Astrocyte of the spinal cord (primary cell): ENCODE results near the gene EIF1AX.

Experiments used
- DNase-seq: peaks from one replicate; pipeline ENCODE4 v3.0.0; 2011; ENCODE audit warnings: low read depth, low spot score
- H3K4me3 ChIP-seq: 2 replicates; pipeline ENCODE4 v1.5.1; 2011; ENCODE audit warnings: low read depth, mild to moderate bottlenecking, low read length, moderate library complexity
- in situ Hi-C: cut with HindIII; loops from 2 replicates; pipeline ENCODE4 v1.10.0; 2017; ENCODE audit warnings: low sequenced_read_pairs
- TF ChIP-seq, protein P1 (sequence below): IDR thresholded peaks from 2 replicates; pipeline ENCODE4 v1.5.1; 2012; ENCODE audit warnings: low read depth, mild to moderate bottlenecking, low read length, inconsistent platforms

The EIF1AX gene

DNA sequence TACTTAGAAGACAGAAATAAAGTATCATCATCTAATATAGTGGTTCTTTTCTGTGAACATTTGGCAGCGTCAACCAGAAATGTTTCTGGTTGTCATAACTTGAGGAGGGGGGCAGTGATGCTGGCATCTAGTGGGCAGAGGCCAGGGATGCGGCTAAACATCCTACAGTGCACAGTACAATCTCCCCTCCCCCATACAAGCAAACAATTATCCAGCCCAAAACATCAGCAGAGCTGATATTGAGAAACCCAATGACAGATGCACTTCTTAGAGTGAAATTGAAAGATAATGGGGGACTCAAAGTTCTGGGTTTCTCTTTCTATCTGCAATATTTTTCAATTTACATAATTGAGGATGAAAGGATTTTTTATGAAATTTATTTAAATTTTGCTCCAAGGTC lies 1.9 kb upstream of the EIF1AX start:
- no peak overlapping the region for H3K4me3 ChIP-seq
- in situ Hi-C loops = no loop called here
- no peak for DNase-seq
- TF ChIP-seq, protein P1, sequence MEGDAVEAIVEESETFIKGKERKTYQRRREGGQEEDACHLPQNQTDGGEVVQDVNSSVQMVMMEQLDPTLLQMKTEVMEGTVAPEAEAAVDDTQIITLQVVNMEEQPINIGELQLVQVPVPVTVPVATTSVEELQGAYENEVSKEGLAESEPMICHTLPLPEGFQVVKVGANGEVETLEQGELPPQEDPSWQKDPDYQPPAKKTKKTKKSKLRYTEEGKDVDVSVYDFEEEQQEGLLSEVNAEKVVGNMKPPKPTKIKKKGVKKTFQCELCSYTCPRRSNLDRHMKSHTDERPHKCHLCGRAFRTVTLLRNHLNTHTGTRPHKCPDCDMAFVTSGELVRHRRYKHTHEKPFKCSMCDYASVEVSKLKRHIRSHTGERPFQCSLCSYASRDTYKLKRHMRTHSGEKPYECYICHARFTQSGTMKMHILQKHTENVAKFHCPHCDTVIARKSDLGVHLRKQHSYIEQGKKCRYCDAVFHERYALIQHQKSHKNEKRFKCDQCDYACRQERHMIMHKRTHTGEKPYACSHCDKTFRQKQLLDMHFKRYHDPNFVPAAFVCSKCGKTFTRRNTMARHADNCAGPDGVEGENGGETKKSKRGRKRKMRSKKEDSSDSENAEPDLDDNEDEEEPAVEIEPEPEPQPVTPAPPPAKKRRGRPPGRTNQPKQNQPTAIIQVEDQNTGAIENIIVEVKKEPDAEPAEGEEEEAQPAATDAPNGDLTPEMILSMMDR = no peak

DNA sequence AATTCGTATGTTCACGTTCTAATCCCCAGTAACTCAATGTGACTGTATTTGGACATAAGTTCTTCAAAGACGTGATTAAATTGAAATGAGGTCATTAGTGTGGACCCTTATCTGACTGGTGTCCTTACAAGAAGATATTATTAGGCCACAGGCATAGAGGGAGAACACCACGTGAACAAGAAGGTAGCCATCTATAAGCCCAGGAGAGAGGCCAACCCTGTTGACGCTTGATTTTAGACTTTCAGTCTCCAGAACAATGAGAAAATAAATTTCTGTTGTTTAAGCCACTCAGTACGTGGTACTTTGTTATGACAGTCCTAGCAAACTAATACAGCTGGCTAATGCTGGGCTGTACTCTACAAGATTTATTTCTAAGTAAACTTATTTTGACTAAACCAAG lies 1.5 kb upstream of the EIF1AX start:
- in situ Hi-C loops = no loop called here
- TF ChIP-seq, protein P1 = no peak
- DNase-seq = no peak
- no peak overlapping the region for H3K4me3 ChIP-seq

DNA sequence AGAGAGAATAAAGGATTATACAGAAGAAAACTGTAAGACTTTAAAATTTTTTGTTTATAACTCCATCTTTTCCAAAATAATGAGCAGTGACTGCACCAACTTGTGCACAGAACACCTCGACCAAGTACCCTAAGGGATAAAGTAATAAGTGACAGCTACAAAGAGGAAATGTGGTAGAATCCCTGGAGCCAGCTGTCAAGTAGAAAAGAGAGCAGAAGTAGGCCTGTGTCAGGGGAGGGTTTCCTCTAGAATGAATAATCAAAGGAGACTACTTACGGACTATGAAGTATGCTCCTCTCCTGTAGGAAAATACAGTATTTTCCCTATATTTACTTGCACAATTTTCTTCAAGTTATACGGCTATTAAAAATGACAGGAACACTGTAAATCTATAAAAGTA lies 1.2 kb downstream of the EIF1AX start:
- no peak for DNase-seq
- H3K4me3 ChIP-seq = peak overlapping the region; percentile 87
- in situ Hi-C loops = no loop called here
- TF ChIP-seq, protein P1 = no peak

DNA sequence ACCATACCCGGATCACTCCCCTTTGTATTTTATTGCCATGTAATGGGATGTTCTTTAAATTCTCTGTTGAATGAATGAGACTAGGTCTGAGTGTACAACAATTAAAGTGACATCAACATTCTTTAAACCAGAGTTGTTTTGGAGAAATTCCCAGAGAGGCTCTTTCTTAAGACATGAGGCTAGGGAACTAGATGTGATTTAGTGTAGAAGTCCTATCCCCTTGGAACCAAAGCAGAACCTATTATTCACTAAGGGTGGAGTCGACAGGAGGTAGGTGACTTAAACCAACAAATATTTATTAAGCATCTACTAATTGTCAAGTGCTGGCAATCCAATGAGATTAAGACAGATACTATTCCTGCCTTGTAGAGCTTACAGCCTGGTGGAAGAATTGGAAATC lies 1.7 kb downstream of the EIF1AX start:
- peak overlapping the region; percentile 87 for H3K4me3 ChIP-seq
- in situ Hi-C loops = no loop called here
- TF ChIP-seq, protein P1 = no peak
- DNase-seq = peak; percentile 50

DNA sequence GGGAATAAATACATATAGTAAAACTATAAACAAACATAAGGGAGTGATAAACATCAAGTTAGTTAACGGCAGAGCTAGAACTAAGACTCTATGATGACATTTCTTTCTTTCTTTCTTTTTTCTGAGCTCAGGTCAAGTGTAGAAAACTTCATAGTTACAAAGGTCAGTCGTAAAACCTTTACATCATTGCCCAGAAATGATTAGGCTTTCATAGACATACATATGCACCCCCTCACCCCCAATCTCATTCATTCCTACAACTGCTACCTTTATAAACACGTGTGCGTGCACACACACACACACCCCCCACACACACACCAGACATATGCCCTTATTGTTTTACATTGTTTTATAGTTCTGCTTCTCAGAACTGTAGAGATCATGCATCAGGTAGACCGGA lies 5.7 kb downstream of the EIF1AX start:
- no peak for DNase-seq
- in situ Hi-C loops = no loop called here
- H3K4me3 ChIP-seq = no peak overlapping the region
- TF ChIP-seq, protein P1 = no peak

DNA sequence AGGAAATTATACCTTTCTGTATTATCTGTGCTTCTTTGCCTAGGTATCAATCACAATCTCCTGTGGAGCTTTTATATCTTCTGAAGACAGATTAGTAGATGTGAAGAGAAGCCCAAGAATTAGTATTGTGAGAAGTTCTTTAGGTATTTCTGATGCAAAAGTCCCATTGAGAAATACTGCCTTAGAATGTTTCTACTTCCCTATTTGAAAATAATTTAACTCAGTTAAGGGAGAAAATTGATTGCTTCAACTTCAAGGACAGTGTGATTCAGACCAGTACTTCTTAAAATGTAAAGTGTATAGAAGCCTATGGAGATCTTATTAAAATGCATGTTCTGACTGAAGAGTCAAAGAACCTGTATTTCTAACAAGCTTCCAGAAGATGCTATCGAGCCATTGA lies 9.0 kb downstream of the EIF1AX start:
- in situ Hi-C loops = no loop called here
- TF ChIP-seq, protein P1 = no peak
- H3K4me3 ChIP-seq = no peak overlapping the region
- no peak for DNase-seq

DNA sequence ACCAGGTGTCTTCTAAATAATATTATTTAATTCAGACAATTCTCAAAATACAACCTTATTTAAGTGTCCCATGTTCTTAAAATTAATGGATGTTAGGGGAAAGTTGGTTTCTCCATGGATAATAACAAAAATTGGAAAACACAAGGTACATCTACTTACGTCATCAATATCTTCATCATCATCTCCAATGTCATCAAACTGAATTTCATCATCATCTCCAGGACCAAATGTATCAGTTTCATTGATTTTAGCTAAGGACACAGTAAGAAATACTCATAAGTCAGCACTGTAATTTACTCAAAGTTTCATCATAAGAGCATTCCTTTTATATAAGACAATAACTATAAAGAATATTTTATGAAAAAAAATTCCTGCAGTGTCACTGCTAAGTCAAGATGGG lies 11.3 kb downstream of the EIF1AX start:
- TF ChIP-seq, protein P1 = no peak
- in situ Hi-C loops = no loop called here
- DNase-seq = no peak
- no peak overlapping the region for H3K4me3 ChIP-seq
